OCI-LY1 (cell line): ENCODE results near the gene PARVG.

Experiments
- H2AFZ ChIP-seq: fragments of 200-600 bp; sonication (generic), shearing (Covaris generic); 2 replicates; pipeline ENCODE4 v1.6.0; 2014; ENCODE audit warnings: antibody characterized with exemption, mild to moderate bottlenecking, low read length
- H3F3A ChIP-seq: fragments of 200-600 bp; sonication (generic), shearing (Covaris generic); 2 replicates; pipeline ENCODE4 v1.6.0; 2014; ENCODE audit warnings: mild to moderate bottlenecking, antibody characterized with exemption, low read length, moderate library complexity; ENCODE audit not compliant: insufficient read depth
- H3K27ac ChIP-seq: fragments of 200-600 bp; sonication (generic); 2 replicates; pipeline ENCODE4 v1.5.1; 2014; ENCODE audit warnings: low read length, mixed run types, mild to moderate bottlenecking, low read depth; ENCODE audit not compliant: poor library complexity, severe bottlenecking
- H3K27me3 ChIP-seq: fragments of 200-600 bp; sonication (generic); 2 replicates; pipeline ENCODE4 v1.6.0; 2014; ENCODE audit warnings: antibody characterized with exemption, mild to moderate bottlenecking, low read length, moderate library complexity; ENCODE audit not compliant: insufficient read depth
- H3K36me3 ChIP-seq: fragments of 200-600 bp; sonication (generic); 2 replicates; pipeline ENCODE4 v1.6.1; 2014; ENCODE audit warnings: mild to moderate bottlenecking, antibody characterized with exemption, low read length, moderate library complexity, mixed read lengths; ENCODE audit not compliant: insufficient read depth
- H3K4me1 ChIP-seq: fragments of 200-600 bp; sonication (generic); 2 replicates; pipeline ENCODE4 v1.5.1; 2014; ENCODE audit warnings: mild to moderate bottlenecking, low read length, moderate library complexity; ENCODE audit not compliant: insufficient read depth, severe bottlenecking
- H3K4me2 ChIP-seq: fragments of 200-600 bp; sonication (generic), shearing (Covaris generic); 2 replicates; pipeline ENCODE4 v1.6.1; 2014; ENCODE audit warnings: low read length
- H3K4me3 ChIP-seq: fragments of 200-600 bp; sonication (generic); 2 replicates; pipeline ENCODE4 v1.5.1; 2014; ENCODE audit warnings: low read length, low read depth, mild to moderate bottlenecking, mixed read lengths; ENCODE audit not compliant: poor library complexity, severe bottlenecking
- H3K79me2 ChIP-seq: fragments of 200-600 bp; shearing (Covaris generic); 2 replicates; pipeline ENCODE4 v1.6.1; 2016; ENCODE audit warnings: mixed run types, low read length, mixed read lengths; ENCODE audit not compliant: insufficient read depth
- H3K9ac ChIP-seq: fragments of 200-600 bp; sonication (generic), shearing (Covaris generic); 2 replicates; pipeline ENCODE4 v1.6.1; 2014; ENCODE audit warnings: mild to moderate bottlenecking, low read length, mixed read lengths
- H3K9me2 ChIP-seq: fragments of 200-600 bp; sonication (generic), shearing (Covaris generic); 2 replicates; pipeline ENCODE4 v1.6.1; 2014; ENCODE audit warnings: low read depth, mild to moderate bottlenecking, low read length, mixed read lengths
- H3K9me3 ChIP-seq: fragments of 200-600 bp; shearing (Covaris generic); 2 replicates; pipeline ENCODE4 v1.6.1; 2014; ENCODE audit warnings: low read length, mixed read lengths
- H4K20me1 ChIP-seq: fragments of 200-600 bp; sonication (generic), shearing (Covaris generic); 2 replicates; pipeline ENCODE4 v1.6.0; 2016; ENCODE audit warnings: mild to moderate bottlenecking, low read length; ENCODE audit not compliant: insufficient read depth
- EZH2 ChIP-seq: fragments of 200-600 bp; sonication (generic), shearing (Covaris generic); IDR thresholded peaks from 2 replicates; pipeline ENCODE4 v1.8.0; 2017; ENCODE audit warnings: borderline replicate concordance, mixed run types, mild to moderate bottlenecking, antibody characterized with exemption, low read length, moderate library complexity, mixed read lengths
- TF ChIP-seq, protein P1 (sequence below): fragments of 200-600 bp; sonication (generic), shearing (Covaris generic); IDR thresholded peaks from 2 replicates; pipeline ENCODE4 v1.5.1; 2017; ENCODE audit warnings: mild to moderate bottlenecking, antibody characterized with exemption, low read length, moderate library complexity, mixed read lengths

Gene PARVG

DNA sequence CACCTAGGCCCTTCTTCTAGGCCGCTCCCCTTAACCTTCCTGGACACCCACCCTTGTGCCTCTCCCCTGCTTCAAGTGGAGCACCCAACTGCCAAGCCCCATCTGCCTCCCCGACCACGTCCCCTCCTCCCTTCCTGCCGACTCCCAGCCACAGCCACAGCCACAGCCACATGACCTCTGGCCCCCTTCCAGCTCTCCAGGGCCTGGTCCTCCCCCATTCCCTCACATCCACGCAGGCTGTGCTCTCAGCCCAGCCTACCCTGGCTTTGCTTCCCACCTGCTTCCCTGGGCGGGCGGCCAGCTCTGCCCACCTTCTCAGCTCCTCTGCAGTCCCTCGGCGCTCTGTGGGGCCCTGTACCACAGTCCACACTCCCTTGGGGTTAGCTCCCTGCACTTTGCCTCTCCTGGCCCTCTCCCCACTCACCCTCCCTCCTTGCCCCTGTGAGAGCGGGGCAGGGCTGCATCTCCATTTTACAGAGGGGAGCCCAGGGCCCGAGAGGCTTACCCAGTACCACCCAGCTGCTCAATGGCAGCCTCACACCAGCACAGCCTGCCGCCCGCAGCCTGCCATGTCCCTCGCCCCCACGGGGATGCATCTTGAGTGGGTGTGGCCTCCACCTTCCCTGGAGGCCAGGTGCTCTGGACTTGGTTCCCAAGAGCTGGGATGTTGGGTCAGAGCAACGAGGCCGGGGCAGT lies 20.3 kb downstream of the PARVG start:
- peaks cover 10% of the 10 kb centered on the region; the same call in 1 of the 2 replicates for H3K27me3 ChIP-seq
- no peak overlapping the region for H3K9ac ChIP-seq
- no peaks in the 10 kb centered on the region for H3K9me3 ChIP-seq
- no peaks in the 10 kb centered on the region for H3K36me3 ChIP-seq
- no peaks in the 10 kb centered on the region for H3K9me2 ChIP-seq
- no peak overlapping the region for H3K27ac ChIP-seq
- H3K4me2 ChIP-seq, result no peak overlapping the region
- H3K79me2 ChIP-seq, result no peaks in the 10 kb centered on the region
- H2AFZ ChIP-seq, result no peak overlapping the region
- TF ChIP-seq, protein P1, sequence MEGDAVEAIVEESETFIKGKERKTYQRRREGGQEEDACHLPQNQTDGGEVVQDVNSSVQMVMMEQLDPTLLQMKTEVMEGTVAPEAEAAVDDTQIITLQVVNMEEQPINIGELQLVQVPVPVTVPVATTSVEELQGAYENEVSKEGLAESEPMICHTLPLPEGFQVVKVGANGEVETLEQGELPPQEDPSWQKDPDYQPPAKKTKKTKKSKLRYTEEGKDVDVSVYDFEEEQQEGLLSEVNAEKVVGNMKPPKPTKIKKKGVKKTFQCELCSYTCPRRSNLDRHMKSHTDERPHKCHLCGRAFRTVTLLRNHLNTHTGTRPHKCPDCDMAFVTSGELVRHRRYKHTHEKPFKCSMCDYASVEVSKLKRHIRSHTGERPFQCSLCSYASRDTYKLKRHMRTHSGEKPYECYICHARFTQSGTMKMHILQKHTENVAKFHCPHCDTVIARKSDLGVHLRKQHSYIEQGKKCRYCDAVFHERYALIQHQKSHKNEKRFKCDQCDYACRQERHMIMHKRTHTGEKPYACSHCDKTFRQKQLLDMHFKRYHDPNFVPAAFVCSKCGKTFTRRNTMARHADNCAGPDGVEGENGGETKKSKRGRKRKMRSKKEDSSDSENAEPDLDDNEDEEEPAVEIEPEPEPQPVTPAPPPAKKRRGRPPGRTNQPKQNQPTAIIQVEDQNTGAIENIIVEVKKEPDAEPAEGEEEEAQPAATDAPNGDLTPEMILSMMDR, result no peak
- TF ChIP-seq EZH2, result no peak
- H3K4me1 ChIP-seq, result no peaks in the 10 kb centered on the region
- H3K4me3 ChIP-seq, result no peak overlapping the region
- H4K20me1 ChIP-seq, result no peaks in the 10 kb centered on the region
- H3F3A ChIP-seq, result no peaks in the 10 kb centered on the region

- Histone ChIP-seq H3F3A (no peaks in the 10 kb centered on the region), H3K4me3 (no peak overlapping the region), H3K36me3 (no peaks in the 10 kb centered on the region), H3K4me2 (no peak overlapping the region), H3K4me1 (no peaks in the 10 kb centered on the region), H3K27ac (no peak overlapping the region), H2AFZ (no peak overlapping the region), H3K9ac (no peak overlapping the region), H4K20me1 (no peaks in the 10 kb centered on the region), H3K9me2 (no peaks in the 10 kb centered on the region), H3K79me2 (no peaks in the 10 kb centered on the region), H3K9me3 (no peaks in the 10 kb centered on the region), H3K27me3 (peaks cover 10% of the 10 kb centered on the region; the same call in 1 of the 2 replicates)
- TF ChIP-seq, protein P1, result no peak
- no peak for TF ChIP-seq EZH2
Measured at GRCh38 chr22:44201665-44202064, 20.9 kb downstream of the PARVG start.

- H2AFZ ChIP-seq, result no peak overlapping the region
- H3K4me1 ChIP-seq, result no peaks in the 10 kb centered on the region
- TF ChIP-seq, protein P1, result no peak
- no peak for TF ChIP-seq EZH2
Measured at GRCh38 chr22:44202261-44202789, 21.6 kb downstream of the PARVG start.

More at GRCh38 chr22:44202261-44202789, 21.6 kb downstream of the PARVG start:
- H3K36me3 ChIP-seq, result no peaks in the 10 kb centered on the region
- H3K9ac ChIP-seq, result no peak overlapping the region
- no peak overlapping the region for H3K4me3 ChIP-seq
- H3K9me2 ChIP-seq, result no peaks in the 10 kb centered on the region
- H3K79me2 ChIP-seq, result no peaks in the 10 kb centered on the region
- no peaks in the 10 kb centered on the region for H3K9me3 ChIP-seq
- H4K20me1 ChIP-seq, result no peaks in the 10 kb centered on the region
- peaks cover 10% of the 10 kb centered on the region; the same call in 1 of the 2 replicates for H3K27me3 ChIP-seq
- no peak overlapping the region for H3K4me2 ChIP-seq
- H3K27ac ChIP-seq, result no peak overlapping the region
- H3F3A ChIP-seq, result no peaks in the 10 kb centered on the region
